GM20000 (cell line): ENCODE results near the gene COPS7B.
"Not testable (repeated sequence)": the region's sequence is repeated elsewhere in the genome, so short reads cannot be mapped to it uniquely, and the experiment has no call there.

Experiments
- DNase-seq: peaks from one replicate; pipeline ENCODE4 v3.0.0; 2012; ENCODE audit warnings: low spot score
- CTCF ChIP-seq: IDR thresholded peaks from 2 replicates; pipeline ENCODE4 v1.5.1; 2012; ENCODE audit warnings: mild to moderate bottlenecking, control low read depth; ENCODE audit errors: extremely low read depth, missing control alignments

The COPS7B gene

GRCh38 chr2:231786177-231786916, at the start of gene COPS7B:
COPS7B (plus strand) TSS chr2:231786445; CDS start chr2:231788571, 2,126 bp downstream.
- TF ChIP-seq CTCF = peak; percentile 47
- peak; percentile 89 for DNase-seq

- no peak for DNase-seq
- TF ChIP-seq CTCF = no peak
Observed at GRCh38 chr2:231737761-231738160, 48.5 kb upstream of the COPS7B start.

GRCh38 chr2:231743376-231744116, 42.7 kb upstream of the COPS7B start:
- DNase-seq = no peak
- no peak for TF ChIP-seq CTCF

- no peak for TF ChIP-seq CTCF
- no peak for DNase-seq
Observed at GRCh38 chr2:231745303-231746038, 40.8 kb upstream of the COPS7B start.

- not testable (repeated sequence) for DNase-seq
Observed at GRCh38 chr2:231748153-231748896, 37.9 kb upstream of the COPS7B start.

- not testable (repeated sequence) for DNase-seq
Observed at GRCh38 chr2:231749016-231749415, 37.2 kb upstream of the COPS7B start.

- DNase-seq = no peak
- no peak for TF ChIP-seq CTCF
Observed at GRCh38 chr2:231751042-231751815, 35.0 kb upstream of the COPS7B start.
